ENCODE results near the gene RAC2. TPM values are rescaled to one million over a fixed set of nuclear protein-coding genes. Genes with fewer than 3 reads are reported as not detected.

RAC2 gene
- total RNA-seq, 1 donor from 2014 or later = 6.3 TPM

- DNase-seq (ENCODE audit: low read depth) (peak; percentile 73), FAIRE-seq (peak; percentile 36)
- H3K36me3 ChIP-seq (ENCODE audit: control insufficient read depth, insufficient read depth, low read length) = no peaks in the 10 kb centered on the region
Measured at GRCh38 chr22:37187891-37188761, 55.9 kb downstream of the RAC2 start, which contains the start of gene C1QTNF6. Gene C1QTNF6 (minus strand): TSS chr22:37188247. CDS start chr22:37188213, 34 bp downstream.

GRCh38 chr22:37187552-37187890 lies 56.5 kb downstream of the RAC2 start:
- TF ChIP-seq CTCF (IDR thresholded peaks at IDR 0.05; ENCODE audit: insufficient read depth, low read length, severe bottlenecking) = no peak
- DNase-seq (ENCODE audit: low read depth) = peak; percentile 52
- Histone ChIP-seq H3K36me3 (ENCODE audit: control insufficient read depth, insufficient read depth, low read length) (no peaks in the 10 kb centered on the region), H3K4me3 (ENCODE audit: low read depth, low read length) (peak overlapping the region; percentile 31), H3K27me3 (ENCODE audit: control insufficient read depth, insufficient read depth, low read length) (no peaks in the 10 kb centered on the region)
- FAIRE-seq = no peak

More at GRCh38 chr22:37187891-37188761, 55.9 kb downstream of the RAC2 start, which contains the start of gene C1QTNF6:
- no peak for TF ChIP-seq CTCF (IDR thresholded peaks at IDR 0.05; ENCODE audit: insufficient read depth, low read length, severe bottlenecking)
- no peaks in the 10 kb centered on the region for H3K27me3 ChIP-seq (ENCODE audit: control insufficient read depth, insufficient read depth, low read length)
- H3K4me3 ChIP-seq (ENCODE audit: low read depth, low read length) = peak within 1 kb of the TSS; percentile 31

- FAIRE-seq (no peak), DNase-seq (ENCODE audit: low read depth) (no peak)
- Histone ChIP-seq H3K4me3 (ENCODE audit: low read depth, low read length) (no peak overlapping the region), H3K27me3 (ENCODE audit: control insufficient read depth, insufficient read depth, low read length) (no peaks in the 10 kb centered on the region), H3K36me3 (ENCODE audit: control insufficient read depth, insufficient read depth, low read length) (peaks cover 1% of the 10 kb centered on the region)
- TF ChIP-seq CTCF (IDR thresholded peaks at IDR 0.05; ENCODE audit: insufficient read depth, low read length, severe bottlenecking) = no peak
Measured at GRCh38 chr22:37186997-37187522, 57.0 kb downstream of the RAC2 start.

GRCh38 chr22:37186228-37186996 lies 57.7 kb downstream of the RAC2 start:
- no peak for TF ChIP-seq CTCF (IDR thresholded peaks at IDR 0.05; ENCODE audit: insufficient read depth, low read length, severe bottlenecking)
- Histone ChIP-seq H3K27me3 (ENCODE audit: control insufficient read depth, insufficient read depth, low read length) (no peaks in the 10 kb centered on the region), H3K36me3 (ENCODE audit: control insufficient read depth, insufficient read depth, low read length) (peaks cover 4% of the 10 kb centered on the region), H3K4me3 (ENCODE audit: low read depth, low read length) (no peak overlapping the region)
- DNase-seq (ENCODE audit: low read depth) (peak; percentile 67), FAIRE-seq (no peak)

GRCh38 chr22:37185646-37186227 lies 58.3 kb downstream of the RAC2 start:
- FAIRE-seq (peak; percentile 75), DNase-seq (ENCODE audit: low read depth) (no peak)
- peaks cover 4% of the 10 kb centered on the region for H3K36me3 ChIP-seq (ENCODE audit: control insufficient read depth, insufficient read depth, low read length)
- no peaks in the 10 kb centered on the region for H3K27me3 ChIP-seq (ENCODE audit: control insufficient read depth, insufficient read depth, low read length)
- no peak for TF ChIP-seq CTCF (IDR thresholded peaks at IDR 0.05; ENCODE audit: insufficient read depth, low read length, severe bottlenecking)
- no peak overlapping the region for H3K4me3 ChIP-seq (ENCODE audit: low read depth, low read length)
